ENCODE results near the gene CCNJ. TPM values are rescaled to one million over a fixed set of nuclear protein-coding genes. Genes with fewer than 3 reads are reported as not detected.
A peak's percentile ranks its signal among the peaks of the same experiment; 100 is the strongest.

The CCNJ gene
- total and polyA plus RNA-seq, 9 of the 15 experiments (the other 6 are each of a cell fraction or from before 2014, with no cell fraction given), result 0.69 to 15.7 (median 9.2) TPM

DNA sequence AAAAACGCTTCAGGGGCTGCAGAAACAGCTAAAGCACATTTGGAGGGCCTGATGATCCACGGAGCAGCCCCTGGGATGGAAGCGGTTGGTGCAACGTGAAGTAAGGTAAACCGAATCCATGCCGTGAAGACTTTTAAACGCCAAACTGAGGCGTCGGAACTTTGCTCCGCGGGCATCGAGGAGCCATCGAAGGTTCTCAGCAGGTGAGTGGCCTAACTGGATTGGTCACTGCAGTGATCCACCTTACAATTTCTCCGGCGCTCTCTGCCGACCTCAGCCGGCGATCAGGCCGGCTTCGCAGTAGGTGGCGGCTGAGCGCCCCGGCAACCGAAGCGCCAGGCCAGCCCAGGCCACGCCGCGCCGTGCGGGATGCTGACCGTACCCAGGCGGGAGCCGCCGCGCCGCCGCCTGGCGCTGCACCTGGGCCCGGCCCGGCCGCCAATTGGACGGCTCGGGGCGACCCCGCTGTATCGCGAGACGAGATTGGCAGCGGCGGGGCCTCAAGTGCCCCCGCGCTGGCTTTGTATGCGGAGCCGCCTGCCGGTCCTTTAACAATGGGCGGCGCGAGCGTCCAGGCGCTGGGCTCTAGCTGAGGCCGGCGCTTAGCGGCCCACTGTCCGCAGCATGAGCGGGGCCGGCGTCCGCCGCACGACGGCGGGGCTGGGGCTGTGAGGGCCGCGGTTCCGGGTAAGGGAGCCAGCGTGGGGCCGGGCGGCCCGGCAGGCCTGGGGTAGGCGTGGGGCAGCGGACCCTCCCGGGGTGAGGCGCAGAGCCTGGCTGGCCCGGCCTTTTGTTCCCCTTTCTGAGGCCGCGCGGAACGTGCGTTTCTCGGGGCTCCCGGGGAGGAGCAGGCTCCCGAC is at the start of gene CCNJ (continued):
- TF ChIP-seq, protein P1, sequence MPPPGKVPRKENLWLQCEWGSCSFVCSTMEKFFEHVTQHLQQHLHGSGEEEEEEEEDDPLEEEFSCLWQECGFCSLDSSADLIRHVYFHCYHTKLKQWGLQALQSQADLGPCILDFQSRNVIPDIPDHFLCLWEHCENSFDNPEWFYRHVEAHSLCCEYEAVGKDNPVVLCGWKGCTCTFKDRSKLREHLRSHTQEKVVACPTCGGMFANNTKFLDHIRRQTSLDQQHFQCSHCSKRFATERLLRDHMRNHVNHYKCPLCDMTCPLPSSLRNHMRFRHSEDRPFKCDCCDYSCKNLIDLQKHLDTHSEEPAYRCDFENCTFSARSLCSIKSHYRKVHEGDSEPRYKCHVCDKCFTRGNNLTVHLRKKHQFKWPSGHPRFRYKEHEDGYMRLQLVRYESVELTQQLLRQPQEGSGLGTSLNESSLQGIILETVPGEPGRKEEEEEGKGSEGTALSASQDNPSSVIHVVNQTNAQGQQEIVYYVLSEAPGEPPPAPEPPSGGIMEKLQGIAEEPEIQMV (tag; conservative IDR thresholded peaks at IDR 0.05; ENCODE audit: low read depth), result no peak
- TF ChIP-seq ZHX1 (conservative IDR thresholded peaks at IDR 0.05; ENCODE audit: low read length) (no peak), NFXL1 (CRISPR knock-in tag; IDR thresholded peaks at IDR 0.05) (no peak), SMARCC2 (IDR thresholded peaks at IDR 0.05; ENCODE audit: low read depth) (no peak), ZNF41 (CRISPR knock-in tag; conservative IDR thresholded peaks at IDR 0.05) (no peak), POLR2AphosphoS5 (IDR thresholded peaks at IDR 0.05; ENCODE audit: control insufficient read depth, insufficient read depth, low read depth, low read length) (no peak), NFIC (IDR thresholded peaks at IDR 0.05) (0 out of 2 replicates have a peak, but pooled peaks have one; percentile 12), MAFK (IDR thresholded peaks at IDR 0.05; ENCODE audit: low read length) (no peak), SPI1 (IDR thresholded peaks at IDR 0.05; ENCODE audit: borderline replicate concordance, low read depth, low read length) (no peak), JUND (IDR thresholded peaks at IDR 0.05; ENCODE audit: borderline replicate concordance, low read depth, low read length) (no peak; the same call in 1 of the 2 replicates), JUND (tag; IDR thresholded peaks at IDR 0.05; ENCODE audit: borderline replicate concordance, low read depth, low read length) (no peak), ZSCAN32 (CRISPR knock-in tag; IDR thresholded peaks at IDR 0.05) (no peak)
- TF ChIP-seq, protein P2, sequence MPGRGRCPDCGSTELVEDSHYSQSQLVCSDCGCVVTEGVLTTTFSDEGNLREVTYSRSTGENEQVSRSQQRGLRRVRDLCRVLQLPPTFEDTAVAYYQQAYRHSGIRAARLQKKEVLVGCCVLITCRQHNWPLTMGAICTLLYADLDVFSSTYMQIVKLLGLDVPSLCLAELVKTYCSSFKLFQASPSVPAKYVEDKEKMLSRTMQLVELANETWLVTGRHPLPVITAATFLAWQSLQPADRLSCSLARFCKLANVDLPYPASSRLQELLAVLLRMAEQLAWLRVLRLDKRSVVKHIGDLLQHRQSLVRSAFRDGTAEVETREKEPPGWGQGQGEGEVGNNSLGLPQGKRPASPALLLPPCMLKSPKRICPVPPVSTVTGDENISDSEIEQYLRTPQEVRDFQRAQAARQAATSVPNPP (IDR thresholded peaks at IDR 0.05; ENCODE audit: borderline replicate concordance, insufficient read depth, insufficient read length), result no peak
- TF ChIP-seq, protein P3, sequence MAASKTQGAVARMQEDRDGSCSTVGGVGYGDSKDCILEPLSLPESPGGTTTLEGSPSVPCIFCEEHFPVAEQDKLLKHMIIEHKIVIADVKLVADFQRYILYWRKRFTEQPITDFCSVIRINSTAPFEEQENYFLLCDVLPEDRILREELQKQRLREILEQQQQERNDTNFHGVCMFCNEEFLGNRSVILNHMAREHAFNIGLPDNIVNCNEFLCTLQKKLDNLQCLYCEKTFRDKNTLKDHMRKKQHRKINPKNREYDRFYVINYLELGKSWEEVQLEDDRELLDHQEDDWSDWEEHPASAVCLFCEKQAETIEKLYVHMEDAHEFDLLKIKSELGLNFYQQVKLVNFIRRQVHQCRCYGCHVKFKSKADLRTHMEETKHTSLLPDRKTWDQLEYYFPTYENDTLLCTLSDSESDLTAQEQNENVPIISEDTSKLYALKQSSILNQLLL (CRISPR knock-in tag; IDR thresholded peaks at IDR 0.05; ENCODE audit: borderline replicate concordance), result no peak
- TF ChIP-seq, protein P4, sequence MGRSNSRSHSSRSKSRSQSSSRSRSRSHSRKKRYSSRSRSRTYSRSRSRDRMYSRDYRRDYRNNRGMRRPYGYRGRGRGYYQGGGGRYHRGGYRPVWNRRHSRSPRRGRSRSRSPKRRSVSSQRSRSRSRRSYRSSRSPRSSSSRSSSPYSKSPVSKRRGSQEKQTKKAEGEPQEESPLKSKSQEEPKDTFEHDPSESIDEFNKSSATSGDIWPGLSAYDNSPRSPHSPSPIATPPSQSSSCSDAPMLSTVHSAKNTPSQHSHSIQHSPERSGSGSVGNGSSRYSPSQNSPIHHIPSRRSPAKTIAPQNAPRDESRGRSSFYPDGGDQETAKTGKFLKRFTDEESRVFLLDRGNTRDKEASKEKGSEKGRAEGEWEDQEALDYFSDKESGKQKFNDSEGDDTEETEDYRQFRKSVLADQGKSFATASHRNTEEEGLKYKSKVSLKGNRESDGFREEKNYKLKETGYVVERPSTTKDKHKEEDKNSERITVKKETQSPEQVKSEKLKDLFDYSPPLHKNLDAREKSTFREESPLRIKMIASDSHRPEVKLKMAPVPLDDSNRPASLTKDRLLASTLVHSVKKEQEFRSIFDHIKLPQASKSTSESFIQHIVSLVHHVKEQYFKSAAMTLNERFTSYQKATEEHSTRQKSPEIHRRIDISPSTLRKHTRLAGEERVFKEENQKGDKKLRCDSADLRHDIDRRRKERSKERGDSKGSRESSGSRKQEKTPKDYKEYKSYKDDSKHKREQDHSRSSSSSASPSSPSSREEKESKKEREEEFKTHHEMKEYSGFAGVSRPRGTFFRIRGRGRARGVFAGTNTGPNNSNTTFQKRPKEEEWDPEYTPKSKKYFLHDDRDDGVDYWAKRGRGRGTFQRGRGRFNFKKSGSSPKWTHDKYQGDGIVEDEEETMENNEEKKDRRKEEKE (IDR thresholded peaks at IDR 0.05; ENCODE audit: borderline replicate concordance in 1 of 2, control insufficient read depth in 1 of 2, low read depth in 2 of 2, low read length in 1 of 2), result no peak

Measured in K562 (cell line).